ENCODE measurements around the gene ATP11B. TPM values are rescaled to one million over a fixed set of nuclear protein-coding genes. Genes with fewer than 3 reads are reported as not detected.
A peak's percentile ranks its signal among the peaks of the same experiment; 100 is the strongest.

Gene ATP11B
- polyA plus RNA-seq, 2 donors: 25.7 to 32.9 TPM

GRCh38 chr3:182912474-182912873 is 119.2 kb downstream of the ATP11B start:
- WGBS, 2 donors: 78 to 84% methylated on average over 5 of the region's 5 CpGs
- Histone ChIP-seq H3K27ac (ENCODE audit: low read depth in 2 of 2, low read length in 1 of 2) (no peak overlapping the region), H3K4me3 (ENCODE audit: low read depth in 1 of 2, low read length in 2 of 2) (no peak overlapping the region), H3K36me3 (ENCODE audit: control insufficient read depth in 2 of 2, insufficient read depth in 2 of 2, low read length in 1 of 2) (peaks cover 4 to 5% of the 10 kb centered on the region in 2 donors), H3K9me3 (ENCODE audit: control insufficient read depth in 2 of 2, insufficient read depth in 1 of 2, low read depth in 1 of 2, low read length in 1 of 2) (no peaks in the 10 kb centered on the region), H3K27me3 (ENCODE audit: control insufficient read depth in 1 of 2, insufficient read depth in 2 of 2, low read length in 2 of 2) (no peaks in the 10 kb centered on the region), H3K4me1 (ENCODE audit: control insufficient read depth in 2 of 2, insufficient read depth in 2 of 2, low read length in 1 of 2) (no peaks in the 10 kb centered on the region)

DNA sequence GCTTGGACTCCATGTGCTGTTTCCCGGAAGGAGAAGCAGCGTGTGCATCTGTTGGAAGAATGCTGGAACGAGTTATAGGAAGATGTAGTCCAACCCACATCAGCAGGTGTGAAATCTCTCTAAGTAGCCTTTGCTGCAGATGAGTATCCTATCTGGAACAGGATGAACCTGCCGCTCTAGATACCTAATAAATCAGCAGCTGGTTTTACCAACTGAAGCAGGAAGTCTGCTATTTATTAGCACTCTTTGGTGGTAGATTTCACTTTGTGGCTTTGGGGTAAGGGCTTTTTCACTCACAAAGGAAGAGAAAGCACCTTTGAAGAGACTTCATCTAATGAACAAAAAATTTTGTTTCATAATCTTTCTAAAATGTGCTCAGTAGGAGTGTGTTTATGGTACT is 120.6 kb downstream of the ATP11B start:
- H3K4me1 ChIP-seq (ENCODE audit: control insufficient read depth in 2 of 2, insufficient read depth in 2 of 2, low read length in 1 of 2): no peaks in the 10 kb centered on the region
- no peaks in the 10 kb centered on the region for H3K27me3 ChIP-seq (ENCODE audit: control insufficient read depth in 1 of 2, insufficient read depth in 2 of 2, low read length in 2 of 2)
- no peaks in the 10 kb centered on the region for H3K9me3 ChIP-seq (ENCODE audit: control insufficient read depth in 2 of 2, insufficient read depth in 1 of 2, low read depth in 1 of 2, low read length in 1 of 2)
- H3K27ac ChIP-seq (ENCODE audit: low read depth in 2 of 2, low read length in 1 of 2): no peak overlapping the region
- no peak overlapping the region for H3K4me3 ChIP-seq (ENCODE audit: low read depth in 1 of 2, low read length in 2 of 2)
- WGBS, 2 donors: 62 to 74% methylated on average over 4 of the region's 4 CpGs
- peaks cover 2 to 4% of the 10 kb centered on the region in 2 donors for H3K36me3 ChIP-seq (ENCODE audit: control insufficient read depth in 2 of 2, insufficient read depth in 2 of 2, low read length in 1 of 2)

DNA sequence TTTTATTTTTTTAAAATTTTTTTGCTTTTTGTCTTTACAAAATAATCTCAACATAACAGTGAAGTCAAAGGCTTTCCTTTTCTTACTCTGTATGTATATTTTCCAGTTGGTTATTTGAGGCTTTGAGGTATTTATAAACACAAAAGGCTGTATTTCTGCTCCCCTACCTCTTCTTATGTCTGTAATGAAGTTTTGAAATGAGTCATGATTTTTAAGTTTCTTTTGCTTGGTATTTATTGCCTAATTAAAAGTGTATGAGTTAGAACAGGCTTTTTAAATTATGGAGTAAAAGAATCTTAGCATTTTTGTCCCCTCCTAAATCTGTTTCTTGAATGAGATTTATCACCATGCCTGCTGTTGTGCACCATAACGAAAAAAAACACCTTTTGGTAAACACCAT is 121.0 kb downstream of the ATP11B start:
- no peaks in the 10 kb centered on the region for H3K27me3 ChIP-seq (ENCODE audit: control insufficient read depth in 1 of 2, insufficient read depth in 2 of 2, low read length in 2 of 2)
- no peak overlapping the region for H3K4me3 ChIP-seq (ENCODE audit: low read depth in 1 of 2, low read length in 2 of 2)
- H3K4me1 ChIP-seq (ENCODE audit: control insufficient read depth in 2 of 2, insufficient read depth in 2 of 2, low read length in 1 of 2): no peaks in the 10 kb centered on the region
- peaks cover 2 to 4% of the 10 kb centered on the region in 2 donors for H3K36me3 ChIP-seq (ENCODE audit: control insufficient read depth in 2 of 2, insufficient read depth in 2 of 2, low read length in 1 of 2)
- H3K9me3 ChIP-seq (ENCODE audit: control insufficient read depth in 2 of 2, insufficient read depth in 1 of 2, low read depth in 1 of 2, low read length in 1 of 2): no peaks in the 10 kb centered on the region
- WGBS, 2 donors: 83 to 92% methylated on average over 1 of the region's 1 CpG
- no peak overlapping the region for H3K27ac ChIP-seq (ENCODE audit: low read depth in 2 of 2, low read length in 1 of 2)

DNA sequence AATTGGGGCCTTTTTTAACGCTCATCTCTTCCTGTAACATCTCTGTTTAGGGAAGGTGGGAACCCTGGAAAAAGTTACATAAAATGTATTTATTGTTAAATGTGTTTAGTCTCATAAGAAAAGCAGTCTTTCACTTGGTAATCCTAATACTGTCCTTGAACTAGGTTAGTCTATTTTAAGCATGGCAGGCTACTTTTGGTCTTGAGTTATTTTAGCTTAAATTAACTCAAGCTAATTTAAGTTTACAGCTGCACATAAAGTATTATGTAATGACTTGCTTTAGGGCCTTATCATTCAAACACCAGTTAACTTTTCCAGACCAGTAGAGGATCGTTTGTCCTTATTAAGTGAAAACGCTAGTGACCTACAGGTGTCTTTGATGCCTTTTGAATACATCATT is 123.8 kb downstream of the ATP11B start:
- Histone ChIP-seq H3K36me3 (ENCODE audit: control insufficient read depth in 2 of 2, insufficient read depth in 2 of 2, low read length in 1 of 2) (no peaks in the 10 kb centered on the region), H3K27ac (ENCODE audit: low read depth in 2 of 2, low read length in 1 of 2) (no peak overlapping the region), H3K27me3 (ENCODE audit: control insufficient read depth in 1 of 2, insufficient read depth in 2 of 2, low read length in 2 of 2) (no peaks in the 10 kb centered on the region), H3K4me3 (ENCODE audit: low read depth in 1 of 2, low read length in 2 of 2) (no peak overlapping the region), H3K4me1 (ENCODE audit: control insufficient read depth in 2 of 2, insufficient read depth in 2 of 2, low read length in 1 of 2) (no peaks in the 10 kb centered on the region), H3K9me3 (ENCODE audit: control insufficient read depth in 2 of 2, insufficient read depth in 1 of 2, low read depth in 1 of 2, low read length in 1 of 2) (no peaks in the 10 kb centered on the region)
- WGBS, 2 donors: 86 to 90% methylated on average over 3 of the region's 3 CpGs

GRCh38 chr3:182919866-182920357 is 126.6 kb downstream of the ATP11B start:
- Histone ChIP-seq H3K9me3 (ENCODE audit: control insufficient read depth in 2 of 2, insufficient read depth in 1 of 2, low read depth in 1 of 2, low read length in 1 of 2) (no peaks in the 10 kb centered on the region), H3K4me3 (ENCODE audit: low read depth in 1 of 2, low read length in 2 of 2) (no peak overlapping the region), H3K4me1 (ENCODE audit: control insufficient read depth in 2 of 2, insufficient read depth in 2 of 2, low read length in 1 of 2) (no peaks in the 10 kb centered on the region), H3K27me3 (ENCODE audit: control insufficient read depth in 1 of 2, insufficient read depth in 2 of 2, low read length in 2 of 2) (no peaks in the 10 kb centered on the region), H3K36me3 (ENCODE audit: control insufficient read depth in 2 of 2, insufficient read depth in 2 of 2, low read length in 1 of 2) (no peaks in the 10 kb centered on the region), H3K27ac (ENCODE audit: low read depth in 2 of 2, low read length in 1 of 2) (no peak overlapping the region)
- 89 to 91% methylated on average over 5 of the region's 5 CpGs for WGBS, 2 donors

GRCh38 chr3:182920515-182921084 is 127.3 kb downstream of the ATP11B start:
- Histone ChIP-seq H3K27me3 (ENCODE audit: control insufficient read depth in 1 of 2, insufficient read depth in 2 of 2, low read length in 2 of 2) (no peaks in the 10 kb centered on the region), H3K36me3 (ENCODE audit: control insufficient read depth in 2 of 2, insufficient read depth in 2 of 2, low read length in 1 of 2) (no peaks in the 10 kb centered on the region), H3K27ac (ENCODE audit: low read depth in 2 of 2, low read length in 1 of 2) (no peak overlapping the region), H3K4me3 (ENCODE audit: low read depth in 1 of 2, low read length in 2 of 2) (no peak overlapping the region), H3K9me3 (ENCODE audit: control insufficient read depth in 2 of 2, insufficient read depth in 1 of 2, low read depth in 1 of 2, low read length in 1 of 2) (no peaks in the 10 kb centered on the region), H3K4me1 (ENCODE audit: control insufficient read depth in 2 of 2, insufficient read depth in 2 of 2, low read length in 1 of 2) (no peaks in the 10 kb centered on the region)
- WGBS, 2 donors: 76 to 85% methylated on average over 9 of the region's 9 CpGs

DNA sequence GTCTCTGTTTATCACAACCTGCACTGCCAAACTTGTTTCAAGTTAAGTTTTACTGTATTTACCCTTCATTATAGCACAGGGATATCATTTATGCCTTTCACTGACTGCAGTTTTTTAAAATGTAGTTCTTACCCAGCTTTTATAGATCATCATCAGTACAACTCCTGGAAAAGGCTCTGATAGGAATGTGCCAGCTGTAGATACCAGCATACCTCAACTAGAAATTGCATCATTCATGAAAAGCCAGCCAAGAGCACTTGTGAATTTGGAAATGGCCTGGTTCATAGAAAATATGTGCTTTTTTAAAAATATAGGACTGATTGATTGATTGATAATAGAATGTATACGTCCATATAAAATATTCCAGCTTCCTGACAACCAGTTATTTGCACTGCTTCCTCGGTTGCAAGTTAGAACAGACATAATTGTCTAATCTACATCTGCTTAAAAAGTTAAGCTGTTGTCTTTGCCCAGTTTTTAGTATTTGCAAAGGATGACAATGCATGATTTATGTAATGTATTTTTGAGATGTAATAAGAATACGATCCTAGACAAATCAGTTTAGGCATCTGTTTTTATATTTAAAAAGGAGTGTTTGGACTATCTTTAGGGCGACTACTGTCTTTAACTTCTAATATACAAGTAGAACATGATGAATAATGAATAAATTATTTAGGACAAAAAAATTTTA is 128.5 kb downstream of the ATP11B start:
- Histone ChIP-seq H3K27me3 (ENCODE audit: control insufficient read depth in 1 of 2, insufficient read depth in 2 of 2, low read length in 2 of 2) (no peaks in the 10 kb centered on the region), H3K9me3 (ENCODE audit: control insufficient read depth in 2 of 2, insufficient read depth in 1 of 2, low read depth in 1 of 2, low read length in 1 of 2) (no peaks in the 10 kb centered on the region), H3K4me1 (ENCODE audit: control insufficient read depth in 2 of 2, insufficient read depth in 2 of 2, low read length in 1 of 2) (no peaks in the 10 kb centered on the region), H3K4me3 (ENCODE audit: low read depth in 1 of 2, low read length in 2 of 2) (no peak overlapping the region), H3K36me3 (ENCODE audit: control insufficient read depth in 2 of 2, insufficient read depth in 2 of 2, low read length in 1 of 2) (no peaks in the 10 kb centered on the region), H3K27ac (ENCODE audit: low read depth in 2 of 2, low read length in 1 of 2) (no peak overlapping the region)
- whole genome bisulfite sequencing, 2 donors: 77 to 78% methylated on average over 4 of the region's 4 CpGs

DNA sequence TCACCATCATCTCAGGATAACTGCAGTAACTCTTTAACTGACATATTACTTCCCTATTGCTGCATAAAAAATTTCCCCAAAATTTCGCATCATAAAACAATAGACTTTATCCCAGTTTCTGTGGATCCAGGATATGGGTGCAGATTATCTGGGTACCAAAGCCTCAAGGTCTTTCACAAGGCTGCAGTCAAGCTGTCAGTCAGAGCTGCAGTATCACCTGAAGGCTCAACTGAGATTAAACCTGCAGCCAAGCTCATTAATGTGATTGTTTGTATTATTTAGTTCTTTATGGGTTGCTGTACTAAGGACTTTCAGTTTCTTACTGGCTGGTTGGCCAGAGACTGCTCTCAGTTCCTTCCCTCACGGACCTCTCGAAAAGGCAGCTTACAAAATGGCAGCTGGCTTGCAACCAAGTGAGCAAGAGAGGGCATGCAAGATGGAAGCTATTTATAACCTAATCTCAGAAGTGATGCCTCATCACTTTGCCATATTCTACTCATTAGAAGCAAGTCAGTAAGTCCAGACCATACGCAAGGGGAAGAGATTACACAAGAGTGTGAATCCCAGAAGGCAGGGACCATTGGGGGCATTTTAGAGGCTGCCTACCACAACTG is 132.1 kb downstream of the ATP11B start:
- WGBS, 2 donors: 46 to 62% methylated on average over 4 of the region's 4 CpGs
- H3K4me3 ChIP-seq (ENCODE audit: low read depth in 1 of 2, low read length in 2 of 2): no peak overlapping the region
- no peaks in the 10 kb centered on the region for H3K27me3 ChIP-seq (ENCODE audit: control insufficient read depth in 1 of 2, insufficient read depth in 2 of 2, low read length in 2 of 2)
- H3K36me3 ChIP-seq (ENCODE audit: control insufficient read depth in 2 of 2, insufficient read depth in 2 of 2, low read length in 1 of 2): no peaks in the 10 kb centered on the region
- H3K27ac ChIP-seq (ENCODE audit: low read depth in 2 of 2, low read length in 1 of 2): peak overlapping the region in 1 of 2 donors; percentile 21
- H3K9me3 ChIP-seq (ENCODE audit: control insufficient read depth in 2 of 2, insufficient read depth in 1 of 2, low read depth in 1 of 2, low read length in 1 of 2): no peaks in the 10 kb centered on the region
- H3K4me1 ChIP-seq (ENCODE audit: control insufficient read depth in 2 of 2, insufficient read depth in 2 of 2, low read length in 1 of 2): no peaks in the 10 kb centered on the region

- Histone ChIP-seq H3K4me3 (ENCODE audit: low read depth in 1 of 2, low read length in 2 of 2) (no peak overlapping the region), H3K36me3 (ENCODE audit: control insufficient read depth in 2 of 2, insufficient read depth in 2 of 2, low read length in 1 of 2) (no peaks in the 10 kb centered on the region), H3K27me3 (ENCODE audit: control insufficient read depth in 1 of 2, insufficient read depth in 2 of 2, low read length in 2 of 2) (no peaks in the 10 kb centered on the region), H3K9me3 (ENCODE audit: control insufficient read depth in 2 of 2, insufficient read depth in 1 of 2, low read depth in 1 of 2, low read length in 1 of 2) (no peaks in the 10 kb centered on the region), H3K27ac (ENCODE audit: low read depth in 2 of 2, low read length in 1 of 2) (no peak overlapping the region), H3K4me1 (ENCODE audit: control insufficient read depth in 2 of 2, insufficient read depth in 2 of 2, low read length in 1 of 2) (no peaks in the 10 kb centered on the region)
- WGBS, 2 donors: 94 to 95% methylated on average over 3 of the region's 3 CpGs
Observed at GRCh38 chr3:182925944-182926337, 132.6 kb downstream of the ATP11B start.

Measured in esophagus (tissue), 2 donors.